Suprapubic skin (tissue), 4 donors: ENCODE results near the gene FIBP.

Experiments used
- CTCF ChIP-seq, 2 donors: fragments of 200-600 bp in 1 of 2; fragments of 450-650 bp in 1 of 2; sonication (generic) in 1 of 2; IDR thresholded peaks; one replicate each; pipeline ENCODE4 v1.5.1; 2016 to 2019; ENCODE audit warnings: antibody characterized with exemption in 2 of 2, mild to moderate bottlenecking in 1 of 2, moderate library complexity in 1 of 2
- EP300 ChIP-seq: sonication (generic); formaldehyde crosslinking; IDR thresholded peaks from one replicate; pipeline ENCODE4 v1.6.1; 2017; ENCODE audit warnings: antibody characterized with exemption
- POLR2A ChIP-seq, 2 donors: fragments of 450-650 bp; IDR thresholded peaks; one replicate each; pipeline ENCODE4 v1.6.1; 2017; ENCODE audit warnings: antibody characterized with exemption in 2 of 2, mild to moderate bottlenecking in 2 of 2, moderate library complexity in 2 of 2
- POLR2AphosphoS5 ChIP-seq, 3 donors: sonication (generic); formaldehyde crosslinking; IDR thresholded peaks; one replicate each; pipeline ENCODE4 v1.6.1; 2017; ENCODE audit warnings: antibody characterized with exemption in 3 of 3

GRCh38 chr11:65918211-65919140 lies 30.2 kb upstream of the FIBP start, which contains the start of gene C11orf68:
- no peak for TF ChIP-seq CTCF (IDR thresholded peaks at IDR 0.05)
- TF ChIP-seq POLR2AphosphoS5 (IDR thresholded peaks at IDR 0.05): no peak
- peak in 1 of 2 donors; percentile 47 for TF ChIP-seq POLR2A (IDR thresholded peaks at IDR 0.05)
- no peak for TF ChIP-seq EP300
